Gastrocnemius medialis (tissue), 4 donors: ENCODE results near the gene CD22.

ENCODE experiments used
- CTCF ChIP-seq, 5 experiments: fragments of 450-650 bp in 3 of 5; fragments of 200-600 bp in 2 of 5; sonication (generic) in 2 of 5; IDR thresholded peaks in 4 of 5; conservative IDR thresholded peaks in 1 of 5; 1 replicate in 4 of 5; 2 replicates in 1 of 5; pipeline ENCODE4 v1.5.1; 2016 to 2019; ENCODE audit warnings: antibody characterized with exemption in 5 of 5, mild to moderate bottlenecking in 3 of 5, moderate library complexity in 3 of 5
- POLR2A ChIP-seq, 2 donors: fragments of 450-650 bp; IDR thresholded peaks; one replicate each; pipeline ENCODE4 v1.6.1; 2017; ENCODE audit warnings: antibody characterized with exemption in 2 of 2, mild to moderate bottlenecking in 2 of 2, moderate library complexity in 2 of 2

GRCh38 chr19:35348911-35349611 is 20.1 kb downstream of the CD22 start:
- TF ChIP-seq POLR2A (IDR thresholded peaks at IDR 0.05) (no peak), CTCF (IDR thresholded peaks at IDR 0.05 in 4 of 5, conservative IDR thresholded peaks at IDR 0.05 in 1 of 5) (no peak)
